ENCODE data around the gene TRIM68.
A peak's percentile ranks its signal among the peaks of the same experiment; 100 is the strongest.

The TRIM68 gene

DNA sequence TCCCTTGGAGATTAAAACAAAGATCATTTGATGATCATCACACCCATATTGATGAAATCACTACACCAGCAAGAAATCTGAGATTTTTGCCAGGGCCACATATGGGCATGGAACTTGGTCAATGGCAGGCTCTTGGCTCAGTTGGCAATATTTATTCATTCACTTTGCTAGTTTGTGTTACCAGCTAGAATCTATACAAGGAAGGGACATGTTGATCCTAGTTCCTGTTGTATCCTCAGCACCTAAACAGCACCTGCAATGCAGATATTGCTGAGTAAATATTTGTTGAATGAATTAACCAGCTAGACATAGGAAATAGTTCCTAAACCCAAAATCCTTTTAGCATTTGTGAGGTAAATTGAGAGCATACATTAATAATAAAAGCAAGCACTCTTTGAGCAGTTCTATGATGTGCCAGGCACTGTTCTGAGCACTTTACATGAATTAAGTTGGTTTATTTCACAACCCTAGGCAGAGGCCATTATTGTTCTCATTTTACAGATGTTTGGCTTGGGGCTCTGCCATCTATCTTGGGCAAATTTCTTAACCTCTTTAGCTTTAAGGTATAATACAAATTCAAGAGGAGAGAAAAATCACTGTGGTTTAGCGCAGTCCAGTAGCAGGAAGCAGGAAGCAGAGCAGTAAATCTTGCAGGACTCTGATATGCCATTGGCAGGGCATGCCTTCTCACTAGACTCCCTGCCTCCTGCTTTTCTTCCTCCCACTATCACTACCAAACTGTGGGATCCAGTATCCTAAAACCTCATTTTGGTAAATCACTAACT is 1.6 kb downstream of the TRIM68 start:
- DNase-seq, result peak; percentile 20

DNA sequence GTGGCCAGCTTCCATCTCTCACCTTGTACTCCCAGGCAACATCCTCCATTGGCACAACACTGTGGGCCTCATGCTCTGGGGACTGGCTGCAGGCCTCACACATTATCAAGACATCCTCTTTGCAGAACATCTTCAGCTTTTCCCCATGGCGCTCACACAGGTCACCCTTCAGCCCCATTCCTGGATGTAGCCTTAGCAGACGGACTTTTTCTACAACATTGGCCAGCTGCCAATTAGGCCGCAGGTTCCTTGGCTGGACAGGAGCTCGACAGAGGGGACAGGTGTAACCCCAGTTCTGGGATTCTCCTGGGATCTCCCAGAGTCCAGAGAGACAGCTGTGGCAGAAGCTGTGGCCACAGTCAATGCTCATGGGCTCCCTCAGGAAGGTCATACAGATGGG is 3.0 kb downstream of the TRIM68 start:
- no peak for DNase-seq

GRCh38 chr11:4593739-4594138 is 14.3 kb downstream of the TRIM68 start, which contains the start of gene OR52I1:
Gene OR52I1, plus strand, starts transcription at chr11:4594039. Its CDS starts 0 bp downstream, at chr11:4594039.
- DNase-seq, result no peak

- DNase-seq, result no peak
Observed at GRCh38 chr11:4589017-4589416, 19.0 kb downstream of the TRIM68 start.

DNA sequence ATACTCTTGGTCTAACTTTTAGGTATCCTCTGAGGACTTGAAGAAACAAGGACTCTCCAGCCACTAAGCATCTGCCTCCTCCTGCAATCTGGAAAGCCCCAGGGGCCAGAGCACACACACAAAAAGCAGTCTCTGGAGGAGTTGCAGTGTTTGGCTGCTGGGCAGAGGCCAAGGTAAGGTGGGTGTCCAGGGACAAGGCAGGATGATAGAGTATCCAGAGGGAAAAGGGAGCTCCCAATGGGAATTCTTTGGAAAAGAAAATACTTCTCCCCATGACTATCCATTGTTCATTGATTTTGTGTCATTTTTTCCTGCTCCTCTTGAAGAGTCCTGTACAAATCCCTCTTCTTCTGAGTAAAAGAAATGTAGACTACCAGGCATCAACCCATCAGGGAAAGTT is 26.6 kb downstream of the TRIM68 start, which contains the start of gene OR52I2:
OR52I2 (plus strand) TSS at position 301 of the 400 bp plus-strand sequence.
- DNase-seq, result no peak

DNA sequence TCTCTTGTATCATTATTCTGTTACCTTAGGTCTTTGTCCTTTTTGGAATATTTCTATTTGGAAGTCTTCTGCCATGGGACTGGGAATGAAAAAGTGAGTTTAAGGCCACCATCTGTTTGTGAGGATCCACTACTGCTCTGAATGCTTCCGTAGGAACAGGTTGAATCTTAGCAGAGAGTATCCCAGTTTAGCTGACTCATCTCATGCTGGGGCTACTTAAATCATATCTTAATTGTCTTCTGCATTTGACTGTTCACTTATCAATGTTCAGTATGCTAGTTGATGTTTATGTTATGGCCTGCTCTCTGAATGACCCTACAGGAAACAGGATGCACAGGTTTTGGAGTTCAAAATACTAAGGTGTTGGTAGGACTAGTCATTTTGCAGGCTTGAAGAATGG is 27.9 kb downstream of the TRIM68 start:
- no peak for DNase-seq

GRCh38 chr11:4578624-4579023 is 29.4 kb downstream of the TRIM68 start:
- DNase-seq, result no peak

GRCh38 chr11:4577761-4578160 is 30.3 kb downstream of the TRIM68 start:
- no peak for DNase-seq

DNA sequence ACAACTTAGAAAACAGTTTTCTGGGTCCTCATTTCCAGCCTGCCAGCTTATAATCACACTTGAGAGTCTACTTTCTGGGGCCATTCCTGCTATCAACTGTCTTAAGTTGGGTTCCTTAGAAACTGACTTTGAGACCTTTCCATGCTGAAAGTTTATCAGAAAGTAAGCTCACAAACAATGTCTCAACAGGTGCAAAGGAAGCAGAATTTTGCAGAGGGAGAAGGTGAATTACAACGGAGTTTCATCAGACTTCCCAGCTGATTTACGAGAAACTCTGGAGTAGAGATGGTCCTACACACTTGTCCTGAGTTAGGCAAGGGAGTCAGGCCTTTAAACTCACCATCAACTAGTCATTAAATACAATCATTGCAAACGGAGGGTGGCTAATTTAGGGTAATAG is 31.2 kb downstream of the TRIM68 start:
- no peak for DNase-seq

- DNase-seq, result no peak
Observed at GRCh38 chr11:4569075-4569474, 39.0 kb downstream of the TRIM68 start.

GRCh38 chr11:4565371-4565770 is 42.7 kb downstream of the TRIM68 start:
- no peak for DNase-seq

- DNase-seq, result no peak
Observed at GRCh38 chr11:4560467-4560866, 47.6 kb downstream of the TRIM68 start.

GRCh38 chr11:4559527-4560440 is 48.2 kb downstream of the TRIM68 start:
- DNase-seq, result no peak

DNA sequence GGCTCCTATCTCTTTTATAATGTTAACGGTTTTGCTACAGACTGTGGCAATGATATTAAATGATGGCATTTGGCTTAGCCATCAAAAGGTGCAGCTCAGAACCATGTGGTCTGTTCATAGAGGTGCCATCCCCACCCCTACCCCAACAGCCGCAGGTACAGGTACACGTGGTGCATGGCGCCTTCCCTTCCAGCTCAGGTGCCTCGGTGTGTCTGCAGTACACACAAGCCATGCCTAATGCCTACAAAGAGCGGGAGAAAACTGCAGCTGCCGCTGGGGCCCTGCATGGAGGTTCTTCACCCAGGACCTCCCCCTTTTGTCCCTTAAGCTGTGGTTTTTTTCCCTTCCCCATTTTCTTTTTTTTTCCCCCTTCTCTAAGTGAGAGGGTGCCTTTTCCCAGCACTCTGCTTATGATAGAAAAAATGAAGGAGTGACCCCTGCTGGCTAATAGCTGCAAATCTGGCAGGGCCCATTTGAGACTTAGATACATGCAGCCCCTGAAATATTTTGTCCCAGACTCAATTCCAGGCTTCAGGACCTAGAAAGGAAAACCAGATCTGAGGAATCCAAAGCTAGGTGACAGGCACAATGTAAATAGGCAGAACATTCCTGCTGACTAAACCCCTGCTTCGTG is 56.6 kb downstream of the TRIM68 start:
- DNase-seq, result no peak
